Omental fat pad (tissue), 4 donors: ENCODE measurements around the gene C21orf91. TPM values are rescaled to one million over a fixed set of nuclear protein-coding genes. Genes with fewer than 3 reads are reported as not detected.

Experiments used
- ATAC-seq: fragments of 150-250 bp; one replicate; pipeline ENCODE4 v1.9.1; 2016; ENCODE audit warnings: mild to moderate bottlenecking, moderate library complexity; ENCODE audit not compliant: low FRiP score
- DNase-seq: peaks from one replicate; pipeline ENCODE4 v3.0.0-alpha.2; 2019; ENCODE audit warnings: low spot score
- total RNA-seq, 4 donors: library from RNA; depleted of rRNA; stranded (reverse); fragments of >200 nt; gene quantifications; one replicate each; pipeline ENCODE4 v1.1.0, GENCODE V29; 2016
- TF ChIP-seq, protein P1 (sequence below), 3 donors: fragments of 450-650 bp; IDR thresholded peaks; one replicate each; pipeline ENCODE4 v1.5.1; 2016 to 2017; ENCODE audit warnings: antibody characterized with exemption in 3 of 3, mild to moderate bottlenecking in 3 of 3, moderate library complexity in 2 of 3

The C21orf91 gene
- total RNA-seq, 4 donors from 2014 or later: 6.6 to 30.9 (median 9.2) TPM

GRCh38 chr21:17757671-17758070, 61.5 kb downstream of the C21orf91 start:
- ATAC-seq (no peak), DNase-seq (no peak)
- TF ChIP-seq, protein P1, sequence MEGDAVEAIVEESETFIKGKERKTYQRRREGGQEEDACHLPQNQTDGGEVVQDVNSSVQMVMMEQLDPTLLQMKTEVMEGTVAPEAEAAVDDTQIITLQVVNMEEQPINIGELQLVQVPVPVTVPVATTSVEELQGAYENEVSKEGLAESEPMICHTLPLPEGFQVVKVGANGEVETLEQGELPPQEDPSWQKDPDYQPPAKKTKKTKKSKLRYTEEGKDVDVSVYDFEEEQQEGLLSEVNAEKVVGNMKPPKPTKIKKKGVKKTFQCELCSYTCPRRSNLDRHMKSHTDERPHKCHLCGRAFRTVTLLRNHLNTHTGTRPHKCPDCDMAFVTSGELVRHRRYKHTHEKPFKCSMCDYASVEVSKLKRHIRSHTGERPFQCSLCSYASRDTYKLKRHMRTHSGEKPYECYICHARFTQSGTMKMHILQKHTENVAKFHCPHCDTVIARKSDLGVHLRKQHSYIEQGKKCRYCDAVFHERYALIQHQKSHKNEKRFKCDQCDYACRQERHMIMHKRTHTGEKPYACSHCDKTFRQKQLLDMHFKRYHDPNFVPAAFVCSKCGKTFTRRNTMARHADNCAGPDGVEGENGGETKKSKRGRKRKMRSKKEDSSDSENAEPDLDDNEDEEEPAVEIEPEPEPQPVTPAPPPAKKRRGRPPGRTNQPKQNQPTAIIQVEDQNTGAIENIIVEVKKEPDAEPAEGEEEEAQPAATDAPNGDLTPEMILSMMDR (IDR thresholded peaks at IDR 0.05): no peak

DNA sequence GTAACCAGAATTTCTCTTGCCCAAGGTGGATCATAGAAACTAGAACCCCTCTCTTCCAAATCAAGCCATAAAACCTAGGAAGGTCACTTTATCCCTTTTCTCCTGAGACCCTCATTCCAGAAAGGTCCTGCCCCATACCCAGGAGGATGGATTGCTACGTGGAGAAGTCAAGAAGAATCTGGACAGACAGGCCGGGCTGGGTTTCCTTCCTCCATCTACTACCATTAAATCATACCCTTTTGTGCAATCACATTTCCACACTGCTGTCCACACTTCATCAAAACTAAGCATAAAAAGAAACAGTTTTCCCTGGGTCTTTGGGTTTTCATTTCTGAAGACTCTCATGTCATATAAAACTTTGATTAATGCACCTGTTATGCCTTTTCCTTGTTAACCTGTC, 65.4 kb downstream of the C21orf91 start:
- no peak for DNase-seq
- TF ChIP-seq, protein P1 (IDR thresholded peaks at IDR 0.05): no peak
- ATAC-seq: no peak

- ATAC-seq (no peak), DNase-seq (no peak)
- TF ChIP-seq, protein P1 (IDR thresholded peaks at IDR 0.05): no peak
These were observed 67.0 kb downstream of the C21orf91 start for GRCh38 chr21:17752171-17752570.

DNA sequence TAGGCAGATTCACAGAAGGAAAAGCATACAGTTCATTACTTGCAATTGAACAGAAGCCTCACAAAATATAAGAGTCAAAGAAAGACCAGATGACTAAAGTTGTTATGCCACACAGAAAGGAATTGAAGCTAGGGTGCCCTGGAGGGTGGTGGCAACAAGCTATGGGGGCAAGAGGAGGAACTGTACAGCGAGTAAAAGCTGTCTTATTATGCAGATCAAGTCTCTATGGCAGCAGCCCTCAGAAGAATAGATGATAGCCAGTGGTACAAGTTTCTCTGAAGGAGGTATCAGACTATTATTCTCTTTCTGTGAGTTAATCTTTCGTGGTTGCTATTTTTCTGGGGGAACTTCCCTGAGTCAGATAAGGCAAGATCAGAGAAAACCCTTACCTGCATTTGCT, 72.2 kb downstream of the C21orf91 start:
- DNase-seq (no peak), ATAC-seq (no peak)
- TF ChIP-seq, protein P1 (IDR thresholded peaks at IDR 0.05): no peak

GRCh38 chr21:17745086-17745485, 74.1 kb downstream of the C21orf91 start:
- no peak for ATAC-seq
- TF ChIP-seq, protein P1 (IDR thresholded peaks at IDR 0.05): no peak
- DNase-seq: no peak

GRCh38 chr21:17742940-17743592, 76.1 kb downstream of the C21orf91 start:
- no peak for ATAC-seq
- TF ChIP-seq, protein P1 (IDR thresholded peaks at IDR 0.05): no peak
- no peak for DNase-seq

- TF ChIP-seq, protein P1 (IDR thresholded peaks at IDR 0.05): no peak
- ATAC-seq (no peak), DNase-seq (no peak)
These were observed 77.0 kb downstream of the C21orf91 start for GRCh38 chr21:17742181-17742580.
